ENCODE results near the gene NEK6.

Gene NEK6

GRCh38 chr9:124344291-124345050, 86.7 kb downstream of the NEK6 start:
- H4K91ac ChIP-seq (ENCODE audit: low read depth, low read length) = no peak overlapping the region
- H3K4me2 ChIP-seq (ENCODE audit: low read length) = no peak overlapping the region
- H4K8ac ChIP-seq (ENCODE audit: low read depth, low read length) = no peak overlapping the region
- H3K23ac ChIP-seq (ENCODE audit: low read length) = no peak overlapping the region
- H3K27ac ChIP-seq (ENCODE audit: low read depth, low read length) = no peak overlapping the region
- H2BK5ac ChIP-seq (ENCODE audit: low read depth, low read length, poor library complexity) = no peak overlapping the region
- H2AFZ ChIP-seq (ENCODE audit: insufficient read depth, low read length, poor library complexity) = no peak overlapping the region
- H3K79me1 ChIP-seq (ENCODE audit: low read length) = no peaks in the 10 kb centered on the region
- H3K18ac ChIP-seq (ENCODE audit: low read length) = no peak overlapping the region
- H3K27me3 ChIP-seq (ENCODE audit: insufficient read depth, low read length) = no peaks in the 10 kb centered on the region
- peaks cover 0 to 4% of the 10 kb centered on the region in 2 experiments for H3K4me1 ChIP-seq (ENCODE audit: control insufficient read depth in 1 of 2, insufficient read depth in 2 of 2, low read length in 2 of 2)
- no peak overlapping the region for H4K12ac ChIP-seq (ENCODE audit: low read depth, low read length)
- no peaks in the 10 kb centered on the region for H3K79me2 ChIP-seq (ENCODE audit: control insufficient read depth, insufficient read depth, low read length, poor library complexity)
- no peak overlapping the region for H3K4me3 ChIP-seq (ENCODE audit: low read depth, low read length)
- H2BK120ac ChIP-seq (ENCODE audit: insufficient read depth, low read length, poor library complexity) = no peak overlapping the region
- no peak overlapping the region for H3K14ac ChIP-seq (ENCODE audit: low read length)
- peaks cover 73 to 81% of the 10 kb centered on the region in 2 experiments for H3K36me3 ChIP-seq (ENCODE audit: control insufficient read depth in 1 of 2, insufficient read depth in 2 of 2, low read length in 2 of 2)
- H2BK12ac ChIP-seq (ENCODE audit: low read length) = no peak overlapping the region
- no peaks in the 10 kb centered on the region for H3K9me3 ChIP-seq (ENCODE audit: insufficient read depth, low read depth, low read length)
- no peak overlapping the region for H2AK5ac ChIP-seq (ENCODE audit: low read length)
- no peak overlapping the region for H3K9ac ChIP-seq (ENCODE audit: low read length)
- no peak for DNase-seq
- H3K4ac ChIP-seq (ENCODE audit: low read depth, low read length) = no peak overlapping the region
- no CpG with 5 or more reads among the region's 29 CpGs for WGBS (ENCODE audit: extremely low coverage, insufficient coverage, insufficient read length)

DNA sequence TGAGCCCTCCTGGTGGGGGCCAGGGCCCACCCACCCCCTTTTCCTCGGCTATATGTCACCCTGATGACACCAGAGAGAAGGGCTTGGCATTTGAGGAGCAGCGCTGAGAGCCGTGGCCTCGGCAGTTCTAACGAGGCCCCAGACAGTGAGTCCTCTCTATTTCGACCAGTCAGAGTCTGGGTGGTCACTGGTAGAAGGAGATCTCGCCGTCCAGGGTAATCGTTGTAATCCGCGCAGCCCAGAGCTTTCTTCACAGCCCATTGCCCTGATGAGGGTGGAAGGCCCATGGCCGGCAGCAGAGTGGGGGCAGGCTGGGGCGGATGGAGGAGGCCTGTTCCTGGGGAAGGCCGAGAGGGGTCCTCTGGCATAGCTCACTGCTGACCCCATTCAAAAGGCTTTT, 87.3 kb downstream of the NEK6 start:
- Histone ChIP-seq H3K18ac (ENCODE audit: low read length) (no peak overlapping the region), H3K14ac (ENCODE audit: low read length) (no peak overlapping the region), H2AFZ (ENCODE audit: insufficient read depth, low read length, poor library complexity) (no peak overlapping the region), H3K23ac (ENCODE audit: low read length) (no peak overlapping the region), H2BK12ac (ENCODE audit: low read length) (no peak overlapping the region), H3K36me3 (ENCODE audit: control insufficient read depth in 1 of 2, insufficient read depth in 2 of 2, low read length in 2 of 2) (peaks cover 73 to 81% of the 10 kb centered on the region in 2 experiments), H3K27me3 (ENCODE audit: insufficient read depth, low read length) (no peaks in the 10 kb centered on the region), H4K91ac (ENCODE audit: low read depth, low read length) (no peak overlapping the region), H3K4ac (ENCODE audit: low read depth, low read length) (no peak overlapping the region), H3K4me2 (ENCODE audit: low read length) (no peak overlapping the region), H3K79me2 (ENCODE audit: control insufficient read depth, insufficient read depth, low read length, poor library complexity) (no peaks in the 10 kb centered on the region), H3K9me3 (ENCODE audit: insufficient read depth, low read depth, low read length) (no peaks in the 10 kb centered on the region), H2BK120ac (ENCODE audit: insufficient read depth, low read length, poor library complexity) (no peak overlapping the region), H2BK5ac (ENCODE audit: low read depth, low read length, poor library complexity) (no peak overlapping the region), H3K4me1 (ENCODE audit: control insufficient read depth in 1 of 2, insufficient read depth in 2 of 2, low read length in 2 of 2) (peaks cover 0 to 4% of the 10 kb centered on the region in 2 experiments), H3K9ac (ENCODE audit: low read length) (no peak overlapping the region), H2AK5ac (ENCODE audit: low read length) (no peak overlapping the region), H4K12ac (ENCODE audit: low read depth, low read length) (no peak overlapping the region), H3K4me3 (ENCODE audit: low read depth, low read length) (no peak overlapping the region), H3K27ac (ENCODE audit: low read depth, low read length) (no peak overlapping the region), H4K8ac (ENCODE audit: low read depth, low read length) (no peak overlapping the region), H3K79me1 (ENCODE audit: low read length) (no peaks in the 10 kb centered on the region)
- WGBS (ENCODE audit: extremely low coverage, insufficient coverage, insufficient read length) = no CpG with 5 or more reads among the region's 14 CpGs
- no peak for DNase-seq

- H2AFZ ChIP-seq (ENCODE audit: insufficient read depth, low read length, poor library complexity) = no peak overlapping the region
- H3K36me3 ChIP-seq (ENCODE audit: control insufficient read depth in 1 of 2, insufficient read depth in 2 of 2, low read length in 2 of 2) = peaks cover 77 to 80% of the 10 kb centered on the region in 2 experiments
- WGBS (ENCODE audit: extremely low coverage, insufficient coverage, insufficient read length) = no CpG with 5 or more reads among the region's 9 CpGs
- H3K4me2 ChIP-seq (ENCODE audit: low read length) = no peak overlapping the region
- H3K4ac ChIP-seq (ENCODE audit: low read depth, low read length) = no peak overlapping the region
- H2BK5ac ChIP-seq (ENCODE audit: low read depth, low read length, poor library complexity) = no peak overlapping the region
- no peaks in the 10 kb centered on the region for H3K79me1 ChIP-seq (ENCODE audit: low read length)
- H2AK5ac ChIP-seq (ENCODE audit: low read length) = no peak overlapping the region
- H4K91ac ChIP-seq (ENCODE audit: low read depth, low read length) = no peak overlapping the region
- H3K9ac ChIP-seq (ENCODE audit: low read length) = no peak overlapping the region
- H3K4me3 ChIP-seq (ENCODE audit: low read depth, low read length) = no peak overlapping the region
- H3K27ac ChIP-seq (ENCODE audit: low read depth, low read length) = no peak overlapping the region
- no peak overlapping the region for H2BK120ac ChIP-seq (ENCODE audit: insufficient read depth, low read length, poor library complexity)
- no peak overlapping the region for H3K18ac ChIP-seq (ENCODE audit: low read length)
- H4K12ac ChIP-seq (ENCODE audit: low read depth, low read length) = no peak overlapping the region
- peaks cover 0 to 4% of the 10 kb centered on the region in 2 experiments for H3K4me1 ChIP-seq (ENCODE audit: control insufficient read depth in 1 of 2, insufficient read depth in 2 of 2, low read length in 2 of 2)
- H3K79me2 ChIP-seq (ENCODE audit: control insufficient read depth, insufficient read depth, low read length, poor library complexity) = no peaks in the 10 kb centered on the region
- H3K9me3 ChIP-seq (ENCODE audit: insufficient read depth, low read depth, low read length) = no peaks in the 10 kb centered on the region
- no peak overlapping the region for H3K14ac ChIP-seq (ENCODE audit: low read length)
- no peak overlapping the region for H2BK12ac ChIP-seq (ENCODE audit: low read length)
- H4K8ac ChIP-seq (ENCODE audit: low read depth, low read length) = no peak overlapping the region
- no peak for DNase-seq
- no peaks in the 10 kb centered on the region for H3K27me3 ChIP-seq (ENCODE audit: insufficient read depth, low read length)
- H3K23ac ChIP-seq (ENCODE audit: low read length) = no peak overlapping the region
These were observed 88.1 kb downstream of the NEK6 start for GRCh38 chr9:124345751-124346281.

GRCh38 chr9:124346347-124347163, 88.8 kb downstream of the NEK6 start:
- peaks cover 81 to 87% of the 10 kb centered on the region in 2 experiments for H3K36me3 ChIP-seq (ENCODE audit: control insufficient read depth in 1 of 2, insufficient read depth in 2 of 2, low read length in 2 of 2)

More at GRCh38 chr9:124346347-124347163, 88.8 kb downstream of the NEK6 start:
- no peak overlapping the region for H4K12ac ChIP-seq (ENCODE audit: low read depth, low read length)
- H3K14ac ChIP-seq (ENCODE audit: low read length) = no peak overlapping the region
- DNase-seq = no peak
- H2AK5ac ChIP-seq (ENCODE audit: low read length) = no peak overlapping the region
- H3K4me3 ChIP-seq (ENCODE audit: low read depth, low read length) = no peak overlapping the region
- no peak overlapping the region for H3K23ac ChIP-seq (ENCODE audit: low read length)
- H4K91ac ChIP-seq (ENCODE audit: low read depth, low read length) = no peak overlapping the region
- H3K4me2 ChIP-seq (ENCODE audit: low read length) = no peak overlapping the region
- no peak overlapping the region for H3K9ac ChIP-seq (ENCODE audit: low read length)
- no peak overlapping the region for H3K18ac ChIP-seq (ENCODE audit: low read length)
- no peaks in the 10 kb centered on the region for H3K27me3 ChIP-seq (ENCODE audit: insufficient read depth, low read length)
- H2BK5ac ChIP-seq (ENCODE audit: low read depth, low read length, poor library complexity) = no peak overlapping the region
- no peak overlapping the region for H2BK120ac ChIP-seq (ENCODE audit: insufficient read depth, low read length, poor library complexity)
- no CpG with 5 or more reads among the region's 34 CpGs for WGBS (ENCODE audit: extremely low coverage, insufficient coverage, insufficient read length)
- H3K4me1 ChIP-seq (ENCODE audit: control insufficient read depth in 1 of 2, insufficient read depth in 2 of 2, low read length in 2 of 2) = peaks cover 0 to 4% of the 10 kb centered on the region in 2 experiments
- H3K79me1 ChIP-seq (ENCODE audit: low read length) = no peaks in the 10 kb centered on the region
- H2AFZ ChIP-seq (ENCODE audit: insufficient read depth, low read length, poor library complexity) = no peak overlapping the region
- H3K27ac ChIP-seq (ENCODE audit: low read depth, low read length) = no peak overlapping the region
- no peak overlapping the region for H3K4ac ChIP-seq (ENCODE audit: low read depth, low read length)
- no peaks in the 10 kb centered on the region for H3K79me2 ChIP-seq (ENCODE audit: control insufficient read depth, insufficient read depth, low read length, poor library complexity)
- no peak overlapping the region for H4K8ac ChIP-seq (ENCODE audit: low read depth, low read length)
- H2BK12ac ChIP-seq (ENCODE audit: low read length) = no peak overlapping the region
- H3K9me3 ChIP-seq (ENCODE audit: insufficient read depth, low read depth, low read length) = no peaks in the 10 kb centered on the region

Data from trophoblast cell (in vitro differentiated cells and primary cell).